Activated T-helper 17 cell treated with anti-CD3 and anti-CD28 coated beads, Interleukin-2, amount 50 U/mL, for 72 hours (primary cell): ENCODE measurements around the gene DNMT3B. TPM values are rescaled to one million over a fixed set of nuclear protein-coding genes. Genes with fewer than 3 reads are reported as not detected.
A peak's percentile ranks its signal among the peaks of the same experiment; 100 is the strongest.

Source experiments
- ATAC-seq: fragments of 150-1000 bp; cut with Tn5 transposase; replicated peaks from 2 replicates; pipeline ENCODE4 v1.10.0; 2021; ENCODE audit warnings: mild to moderate bottlenecking, moderate library complexity
- H3K27ac Mint-ChIP-seq: one replicate; pipeline ENCODE4 v1.8.0; 2022; ENCODE audit warnings: mixed read lengths
- H3K27me3 Mint-ChIP-seq: one replicate; pipeline ENCODE4 v1.8.0; 2022; ENCODE audit warnings: mixed read lengths
- H3K36me3 Mint-ChIP-seq: one replicate; pipeline ENCODE4 v1.8.0; 2022; ENCODE audit warnings: low read depth, mild to moderate bottlenecking, mixed read lengths
- H3K4me1 Mint-ChIP-seq: one replicate; pipeline ENCODE4 v1.8.0; 2022; ENCODE audit warnings: mixed read lengths
- H3K4me3 Mint-ChIP-seq: one replicate; pipeline ENCODE4 v1.8.0; 2022; ENCODE audit warnings: mild to moderate bottlenecking, mixed read lengths
- H3K9me3 Mint-ChIP-seq: one replicate; pipeline ENCODE4 v1.8.0; 2022; ENCODE audit warnings: mixed read lengths
- total RNA-seq, 2 donors: library from RNA; stranded (reverse); gene quantifications; one replicate each; pipeline ENCODE4 v1.2.3, GENCODE V29; 2022

DNMT3B gene
- total RNA-seq, 2 donors from 2014 or later, result 0.16 to 0.99 TPM

GRCh38 chr20:32819992-32820697, 58.0 kb downstream of the DNMT3B start:
- ATAC-seq, result peak; percentile 78

DNA sequence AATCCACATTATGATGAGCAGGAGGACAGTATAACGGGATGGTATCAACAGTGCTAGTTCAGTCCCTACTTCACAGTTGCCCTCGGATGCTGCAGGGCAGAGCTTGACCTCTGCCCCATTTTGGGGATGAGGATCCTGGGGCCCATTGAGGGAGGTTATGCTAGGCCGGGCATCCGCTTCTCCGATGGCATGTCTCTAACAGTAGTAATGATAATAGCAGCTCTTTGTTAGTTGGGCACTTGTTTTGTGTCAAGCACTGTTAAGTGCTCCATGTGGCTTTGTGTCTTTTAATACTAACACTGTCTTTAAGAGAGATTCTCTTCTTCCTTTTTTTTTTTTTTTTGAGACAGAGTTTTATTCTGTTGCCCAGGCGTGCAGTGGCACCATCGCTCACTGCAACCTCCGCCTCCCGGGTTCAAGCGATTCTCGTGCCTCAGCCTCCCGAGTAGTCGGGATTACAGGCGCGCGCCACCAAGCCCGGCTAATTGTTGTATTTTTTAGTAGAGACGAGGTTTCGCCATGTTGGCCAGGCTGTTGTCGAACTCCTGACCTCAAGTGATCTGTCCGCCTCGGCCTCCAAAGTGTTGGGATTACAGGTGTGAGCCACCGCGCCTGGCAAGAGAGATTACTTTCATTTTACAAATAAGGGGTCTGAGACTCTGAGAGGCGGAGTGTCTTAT, 58.7 kb downstream of the DNMT3B start:
- Mint-ChIP-seq H3K27ac (peak overlapping the region; percentile 42), H3K4me1 (peaks cover 28% of the 10 kb centered on the region), H3K4me3 (peak overlapping the region; percentile 96), H3K27me3 (no peaks in the 10 kb centered on the region), H3K9me3 (no peaks in the 10 kb centered on the region), H3K36me3 (peaks cover 13% of the 10 kb centered on the region)
- ATAC-seq, result no peak

More at GRCh38 chr20:32819992-32820697, 58.0 kb downstream of the DNMT3B start:
- no peaks in the 10 kb centered on the region for H3K9me3 Mint-ChIP-seq
- H3K4me3 Mint-ChIP-seq, result peak overlapping the region; percentile 96
- H3K4me1 Mint-ChIP-seq, result peaks cover 28% of the 10 kb centered on the region
- peaks cover 6% of the 10 kb centered on the region for H3K36me3 Mint-ChIP-seq
- peak overlapping the region; percentile 42 for H3K27ac Mint-ChIP-seq
- H3K27me3 Mint-ChIP-seq, result no peaks in the 10 kb centered on the region

DNA sequence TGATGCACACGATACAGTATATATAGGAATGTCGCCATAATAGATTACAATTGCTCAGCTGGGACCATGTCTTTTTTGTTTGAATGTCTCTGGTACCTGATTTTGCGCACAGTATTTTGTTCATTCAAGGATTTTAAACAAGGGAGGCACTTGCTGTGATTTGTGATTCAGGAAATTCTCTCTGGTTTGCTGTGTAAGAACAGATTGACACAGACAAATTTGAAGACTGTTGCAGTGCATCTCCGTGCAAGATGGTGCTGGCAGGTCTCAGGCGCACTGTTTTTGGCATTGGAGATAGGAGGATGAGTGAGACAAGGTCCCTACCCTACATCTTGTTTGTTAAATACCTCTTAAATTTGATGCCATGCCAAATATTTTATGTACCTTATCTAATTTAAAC, 60.0 kb downstream of the DNMT3B start:
- Mint-ChIP-seq H3K27me3 (no peaks in the 10 kb centered on the region), H3K4me1 (peaks cover 28% of the 10 kb centered on the region), H3K36me3 (peaks cover 27% of the 10 kb centered on the region), H3K9me3 (no peaks in the 10 kb centered on the region), H3K4me3 (peak overlapping the region; percentile 96), H3K27ac (peak overlapping the region; percentile 57)
- ATAC-seq, result no peak

DNA sequence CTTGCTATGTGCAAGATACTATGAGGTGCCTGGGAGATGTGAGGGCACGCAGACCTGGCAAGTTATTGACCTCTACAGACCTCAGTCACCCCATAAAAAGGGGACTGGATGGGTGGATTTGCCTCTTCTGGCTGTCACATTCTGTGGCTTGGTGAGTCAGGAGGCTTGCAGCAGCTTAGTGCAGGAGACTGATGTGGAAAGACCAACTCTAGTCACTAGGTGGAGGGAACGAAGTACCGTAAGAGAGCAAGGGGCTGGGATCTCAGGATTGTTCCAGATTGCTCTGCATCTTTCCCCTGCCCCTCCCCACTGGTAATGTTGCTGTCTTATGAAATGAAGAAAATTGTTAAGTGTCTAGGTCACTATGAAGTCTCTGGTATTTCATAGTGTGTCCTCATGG, 60.9 kb downstream of the DNMT3B start:
- peaks cover 33% of the 10 kb centered on the region for H3K4me1 Mint-ChIP-seq
- peak overlapping the region; percentile 57 for H3K27ac Mint-ChIP-seq
- peak overlapping the region; percentile 96 for H3K4me3 Mint-ChIP-seq
- H3K9me3 Mint-ChIP-seq, result no peaks in the 10 kb centered on the region
- H3K36me3 Mint-ChIP-seq, result peaks cover 35% of the 10 kb centered on the region
- ATAC-seq, result no peak
- no peaks in the 10 kb centered on the region for H3K27me3 Mint-ChIP-seq

DNA sequence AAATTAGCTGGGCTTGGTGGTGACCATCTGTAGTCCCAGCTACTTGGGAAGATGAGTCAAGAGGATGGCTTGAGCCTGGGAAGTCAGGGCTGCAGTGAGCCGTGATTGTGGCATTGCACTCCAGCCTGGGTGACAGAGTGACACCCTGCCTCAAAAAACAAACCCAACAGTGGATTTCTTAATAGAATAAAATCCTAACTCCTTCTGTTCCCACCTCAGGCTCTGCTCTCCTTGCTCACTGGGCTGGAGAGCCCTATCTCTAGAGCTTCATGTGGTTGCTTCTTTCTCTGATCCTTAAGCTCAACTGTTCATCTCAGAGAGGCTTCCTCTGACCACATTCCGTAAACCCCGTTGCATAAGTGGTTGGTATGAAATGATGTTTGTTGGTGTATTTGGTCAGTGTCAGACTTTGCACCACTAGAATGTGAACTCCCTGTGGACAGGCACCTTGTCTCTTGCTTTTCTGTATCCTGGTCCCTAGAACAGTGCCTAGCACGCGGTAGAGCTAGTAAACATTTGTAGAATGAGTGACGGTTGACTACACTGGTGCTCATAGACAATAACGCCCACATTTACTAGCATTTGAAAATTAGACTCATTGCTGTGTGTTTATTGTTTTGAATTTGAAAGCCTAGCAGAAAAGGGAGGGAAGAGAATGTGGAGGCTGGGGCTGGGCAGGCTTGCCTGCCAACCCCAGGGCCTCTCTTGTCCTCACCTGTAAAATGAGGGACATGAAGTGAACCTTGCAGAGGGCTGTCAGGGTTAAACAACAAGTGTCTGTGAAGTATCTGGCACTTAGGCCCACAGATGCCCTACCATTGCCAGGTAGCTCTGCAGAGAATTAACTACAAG, 61.8 kb downstream of the DNMT3B start:
- H3K36me3 Mint-ChIP-seq, result peaks cover 44% of the 10 kb centered on the region
- peaks cover 38% of the 10 kb centered on the region for H3K4me1 Mint-ChIP-seq
- peak overlapping the region; percentile 96 for H3K4me3 Mint-ChIP-seq
- no peaks in the 10 kb centered on the region for H3K27me3 Mint-ChIP-seq
- H3K27ac Mint-ChIP-seq, result peak overlapping the region; percentile 57
- no peaks in the 10 kb centered on the region for H3K9me3 Mint-ChIP-seq
- no peak for ATAC-seq

- Mint-ChIP-seq H3K27ac (peak overlapping the region; percentile 51), H3K36me3 (peaks cover 86% of the 10 kb centered on the region), H3K27me3 (no peaks in the 10 kb centered on the region), H3K9me3 (no peaks in the 10 kb centered on the region), H3K4me1 (peaks cover 30% of the 10 kb centered on the region), H3K4me3 (no peak overlapping the region)
- no peak for ATAC-seq
These were observed 66.0 kb downstream of the DNMT3B start for GRCh38 chr20:32828029-32828680.

DNA sequence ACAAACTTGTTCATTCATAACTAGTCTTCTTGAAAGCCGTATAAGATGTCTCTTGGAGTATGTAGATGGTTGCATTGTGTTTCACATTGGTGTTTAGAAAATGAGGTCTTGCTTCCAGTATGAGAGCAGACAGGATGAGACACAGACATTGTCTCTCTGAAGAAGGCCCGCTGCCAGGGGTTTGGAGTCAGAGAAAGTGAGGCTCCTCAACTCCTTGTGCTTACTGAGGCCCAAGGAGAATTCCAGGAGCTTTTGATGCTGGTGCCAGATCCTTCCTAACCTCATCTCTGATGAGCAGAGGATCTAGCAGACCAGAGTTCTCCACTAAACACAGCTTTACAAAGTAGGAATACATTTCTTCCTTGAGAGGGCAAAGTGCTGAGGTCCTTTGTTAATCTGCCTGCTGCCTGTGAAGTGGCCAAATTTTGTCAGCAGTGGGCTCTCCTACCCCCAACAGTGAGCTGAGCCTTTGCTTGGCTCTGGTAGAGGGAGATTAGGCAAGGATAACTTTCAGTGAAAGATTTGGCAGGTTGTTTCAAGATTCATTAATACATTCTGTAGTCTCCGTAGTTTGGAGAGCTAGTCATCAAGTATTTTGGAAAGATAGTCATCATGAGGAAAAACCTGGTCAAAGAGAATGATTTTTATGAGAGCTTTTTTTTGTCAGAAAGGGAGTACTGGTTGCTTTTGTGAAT, 67.3 kb downstream of the DNMT3B start:
- Mint-ChIP-seq H3K9me3 (no peaks in the 10 kb centered on the region), H3K4me1 (peaks cover 20% of the 10 kb centered on the region), H3K36me3 (peaks cover 99% of the 10 kb centered on the region), H3K4me3 (no peak overlapping the region), H3K27me3 (no peaks in the 10 kb centered on the region), H3K27ac (peak overlapping the region; percentile 82)
- ATAC-seq, result no peak

GRCh38 chr20:32830437-32830836, 68.3 kb downstream of the DNMT3B start:
- Mint-ChIP-seq H3K27me3 (no peaks in the 10 kb centered on the region), H3K4me3 (no peak overlapping the region), H3K27ac (peak overlapping the region; percentile 45), H3K36me3 (peaks cover 100% of the 10 kb centered on the region), H3K9me3 (no peaks in the 10 kb centered on the region), H3K4me1 (peaks cover 20% of the 10 kb centered on the region)
- no peak for ATAC-seq

GRCh38 chr20:32831982-32832381, 69.8 kb downstream of the DNMT3B start:
- H3K9me3 Mint-ChIP-seq, result no peaks in the 10 kb centered on the region
- H3K4me3 Mint-ChIP-seq, result peak overlapping the region; percentile 49
- ATAC-seq, result no peak
- peaks cover 20% of the 10 kb centered on the region for H3K4me1 Mint-ChIP-seq
- peak overlapping the region; percentile 73 for H3K27ac Mint-ChIP-seq
- no peaks in the 10 kb centered on the region for H3K27me3 Mint-ChIP-seq
- H3K36me3 Mint-ChIP-seq, result peaks cover 100% of the 10 kb centered on the region

DNA sequence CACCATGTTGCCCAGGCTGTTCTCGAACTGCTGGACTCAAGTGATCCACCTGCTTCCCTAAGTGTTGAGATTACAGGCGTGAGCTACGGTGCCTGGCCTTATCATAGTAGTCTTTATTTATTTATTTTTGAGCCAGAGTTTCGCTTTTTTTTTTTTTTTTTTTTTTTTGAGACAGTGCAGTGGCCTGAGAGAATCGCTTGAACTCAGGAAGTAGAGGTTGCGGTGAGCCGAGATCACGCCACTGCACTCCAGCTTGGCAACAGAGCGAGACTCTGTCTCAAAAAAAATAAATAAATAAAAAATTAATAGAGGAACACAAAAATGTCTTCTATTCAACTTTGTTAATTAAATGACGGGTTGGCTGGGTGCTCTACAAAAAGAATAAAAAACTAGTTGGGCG, 70.5 kb downstream of the DNMT3B start:
- Mint-ChIP-seq H3K36me3 (peaks cover 100% of the 10 kb centered on the region), H3K4me3 (peak overlapping the region; percentile 49), H3K27me3 (no peaks in the 10 kb centered on the region), H3K4me1 (peaks cover 20% of the 10 kb centered on the region), H3K27ac (peak overlapping the region; percentile 73), H3K9me3 (no peaks in the 10 kb centered on the region)
- ATAC-seq, result peak; percentile 46

DNA sequence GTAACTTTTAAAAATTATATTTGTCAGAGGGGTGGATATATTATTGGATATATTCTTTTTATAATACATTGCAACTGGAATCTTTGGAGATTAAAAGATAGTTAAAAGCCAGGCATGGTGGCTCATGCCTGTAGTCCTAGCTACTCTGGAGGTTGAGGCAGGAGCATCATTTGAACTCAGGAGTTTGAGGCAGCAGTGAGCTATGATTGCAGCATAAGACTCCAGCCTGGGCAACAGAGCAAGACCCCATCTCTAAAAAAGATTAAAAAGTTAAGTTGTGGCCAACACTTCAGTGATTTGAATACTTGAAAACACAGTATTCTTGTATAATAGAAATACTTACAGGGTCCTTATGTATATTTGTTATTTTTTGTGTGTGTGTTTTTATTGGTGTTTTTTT, 72.8 kb downstream of the DNMT3B start:
- Mint-ChIP-seq H3K4me1 (peaks cover 27% of the 10 kb centered on the region), H3K27ac (no peak overlapping the region), H3K36me3 (peaks cover 100% of the 10 kb centered on the region), H3K4me3 (no peak overlapping the region), H3K27me3 (no peaks in the 10 kb centered on the region), H3K9me3 (no peaks in the 10 kb centered on the region)
- no peak for ATAC-seq

- Mint-ChIP-seq H3K36me3 (peaks cover 100% of the 10 kb centered on the region), H3K4me1 (peaks cover 21% of the 10 kb centered on the region), H3K27ac (no peak overlapping the region), H3K27me3 (no peaks in the 10 kb centered on the region), H3K9me3 (no peaks in the 10 kb centered on the region), H3K4me3 (no peak overlapping the region)
- no peak for ATAC-seq
These were observed 75.0 kb downstream of the DNMT3B start for GRCh38 chr20:32837157-32837556.

DNA sequence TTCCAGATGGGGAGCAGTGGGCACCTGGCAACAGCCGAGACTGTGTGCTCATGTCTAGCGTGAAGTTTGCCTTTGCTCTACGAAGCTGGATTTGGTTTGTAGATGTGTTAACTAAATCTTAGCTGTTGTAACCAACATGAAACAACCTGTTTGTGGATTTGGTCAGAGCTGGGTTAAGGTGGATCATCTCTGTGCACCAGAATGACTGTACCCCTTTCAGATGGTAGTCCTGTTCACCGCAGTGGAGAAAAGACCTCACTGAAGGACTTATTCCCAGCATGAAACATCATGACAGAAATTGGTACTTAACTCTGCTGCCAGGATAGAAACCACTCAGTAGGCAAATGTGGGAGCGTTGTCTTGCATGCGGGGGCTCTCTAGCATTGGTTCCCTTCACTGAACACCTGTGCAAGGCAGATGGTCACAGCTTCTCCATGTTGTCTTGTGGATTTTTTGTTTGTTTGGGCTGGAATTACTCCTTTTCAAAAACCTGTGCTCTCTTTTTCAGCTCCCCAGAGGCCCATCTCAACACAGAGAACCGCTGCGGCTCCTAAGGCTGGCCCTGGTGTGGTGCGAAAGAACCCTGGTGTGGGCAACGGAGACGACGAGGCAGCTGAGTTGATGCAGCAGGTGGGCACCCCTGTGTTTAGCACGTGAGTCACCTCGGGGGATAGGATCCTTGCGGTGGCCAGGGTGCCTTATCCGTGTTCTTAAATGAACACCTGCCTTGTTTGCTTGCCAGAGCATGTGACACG, 77.2 kb downstream of the DNMT3B start:
- Mint-ChIP-seq H3K4me1 (peaks cover 29% of the 10 kb centered on the region), H3K4me3 (peak overlapping the region; percentile 54), H3K27ac (peak overlapping the region; percentile 90), H3K36me3 (peaks cover 100% of the 10 kb centered on the region), H3K27me3 (no peaks in the 10 kb centered on the region), H3K9me3 (no peaks in the 10 kb centered on the region)
- peak; percentile 97 for ATAC-seq
